GM12878 (cell line): ENCODE measurements around the gene DYNC1I1. TPM values are rescaled to one million over a fixed set of nuclear protein-coding genes. Genes with fewer than 3 reads are reported as not detected.

Source experiments
- ATAC-seq: fragments of 200-7000 bp; cut with Tn5 transposase; 3 replicates; pipeline ENCODE4 v1.9.1; 2020; ENCODE audit warnings: mild to moderate bottlenecking, moderate library complexity
- BruUV-seq: library from RNA; stranded (reverse); fragments of 400-500 nt; replicated peaks from 2 replicates; lab custom pipeline; 2021; lab: Mats Ljungman, UMichigan
- CTCF ChIA-PET: fragments of 300-600 bp; sonication (Branson Sonifier 250); formaldehyde crosslinking; extraction: SDS; loops from one replicate; lab custom pipeline; 2021; ENCODE audit warnings: inconsistent platforms; lab: Yijun Ruan, JAX
- POLR2A ChIA-PET: fragments of 350-600 bp; formaldehyde crosslinking; extraction: SDS; loops from one replicate; lab custom pipeline; 2021; ENCODE audit warnings: inconsistent platforms; lab: Charles Lee
- RAD21 ChIA-PET: fragments of 300-600 bp; sonication (Branson Sonifier 250); formaldehyde crosslinking; loops from one replicate; lab custom pipeline; 2023; ENCODE audit warnings: antibody characterized with exemption; ENCODE audit not compliant: unreplicated experiment; lab: Charles Lee
- SMC1A ChIA-PET: fragments of 300-600 bp; sonication (Branson Sonifier 250); formaldehyde crosslinking; loops from one replicate; lab custom pipeline; 2023; ENCODE audit not compliant: unreplicated experiment, uncharacterized antibody; lab: Charles Lee
- DNase-seq: peaks from one replicate; pipeline ENCODE4 v3.0.0-alpha.2; 2011; ENCODE audit warnings: low read depth, low spot score
- FAIRE-seq: peaks from 3 replicates; lab custom pipeline; 2011; peaks lifted over from hg19 to GRCh38; lab: Jason Lieb, UNC
- H2AFZ ChIP-seq: 2 replicates; pipeline ENCODE4 v1.6.0; 2011; ENCODE audit warnings: low read depth, low read length, control low read depth; ENCODE audit not compliant: control insufficient read depth
- H3K27ac ChIP-seq: 2 replicates; pipeline ENCODE4 v1.5.1; 2011; ENCODE audit warnings: control low read depth; ENCODE audit not compliant: control insufficient read depth, insufficient read depth
- H3K27me3 ChIP-seq, 2 experiments: replicated peaks in 1 of 2; 2 replicates each; pipeline versions ENCODE4 v1.6.0 to v1.6.1; 2011; ENCODE audit warnings: low read length in 1 of 2; ENCODE audit not compliant: control insufficient read depth in 2 of 2, insufficient read depth in 2 of 2
- H3K36me3 ChIP-seq, 2 experiments: 2 replicates each; pipeline ENCODE4 v1.5.1; 2011; ENCODE audit warnings: low read length in 1 of 2; ENCODE audit not compliant: control insufficient read depth in 2 of 2, insufficient read depth in 2 of 2
- H3K4me1 ChIP-seq: 2 replicates; pipeline ENCODE4 v1.6.1; 2011; ENCODE audit warnings: mild to moderate bottlenecking, low read length, moderate library complexity, mixed read lengths; ENCODE audit not compliant: control insufficient read depth, insufficient read depth
- H3K4me2 ChIP-seq: 2 replicates; pipeline ENCODE4 v1.6.0; 2011; ENCODE audit warnings: control low read depth; ENCODE audit not compliant: control insufficient read depth, insufficient read depth
- H3K4me3 ChIP-seq: fragments of 200-600 bp; sonication (generic); 2 replicates; pipeline ENCODE4 v1.5.1; 2016
- H3K79me2 ChIP-seq: 2 replicates; pipeline ENCODE4 v1.6.0; 2011; ENCODE audit warnings: low read length; ENCODE audit not compliant: control insufficient read depth, insufficient read depth
- H3K9ac ChIP-seq: 2 replicates; pipeline ENCODE4 v1.8.0; 2011; ENCODE audit warnings: low read length, control low read depth, mixed read lengths; ENCODE audit not compliant: control insufficient read depth, insufficient read depth
- H3K9me3 ChIP-seq: replicated peaks from 3 replicates; pipeline ENCODE4 v1.5.1; 2011; ENCODE audit warnings: mild to moderate bottlenecking, low read length; ENCODE audit not compliant: control insufficient read depth, insufficient read depth
- H4K20me1 ChIP-seq: 2 replicates; pipeline ENCODE4 v1.6.0; 2011; ENCODE audit not compliant: control insufficient read depth, insufficient read depth
- EED ChIP-seq: sonication (generic); IDR thresholded peaks from 2 replicates; pipeline ENCODE4 v1.6.1; 2016; ENCODE audit warnings: antibody characterized with exemption, low read depth
- HDAC2 ChIP-seq: fragments of 200-600 bp; sonication (generic); IDR thresholded peaks from 2 replicates; pipeline ENCODE4 v1.6.1; 2017
- PAX8 ChIP-seq: fragments of 450-650 bp; IDR thresholded peaks from 2 replicates; pipeline ENCODE4 v1.6.1; 2017; ENCODE audit warnings: mild to moderate bottlenecking, moderate library complexity
- RB1 ChIP-seq: fragments of 450-650 bp; formaldehyde crosslinking; IDR thresholded peaks from 2 replicates; pipeline ENCODE4 v1.6.1; 2017; ENCODE audit warnings: mild to moderate bottlenecking, borderline replicate concordance
- SMARCA5 ChIP-seq: fragments of 450-650 bp; IDR thresholded peaks from 2 replicates; pipeline ENCODE4 v1.6.1; 2017; ENCODE audit warnings: mild to moderate bottlenecking
- STAT3 ChIP-seq: IDR thresholded peaks from 2 replicates; pipeline ENCODE4 v1.6.1; 2011; ENCODE audit warnings: low read depth, low read length, improper control_type of control experiment
- ZNF622 ChIP-seq: fragments of 450-650 bp; IDR thresholded peaks from 2 replicates; pipeline ENCODE4 v1.6.1; 2017; ENCODE audit warnings: mild to moderate bottlenecking, inconsistent platforms
- ZNF687 ChIP-seq: fragments of 450-650 bp; IDR thresholded peaks from 2 replicates; pipeline ENCODE4 v1.6.1; 2017; ENCODE audit warnings: mild to moderate bottlenecking, moderate library complexity
- WGBS: methylation state at CpG from one replicate; pipeline ENCODE4 v1.1.6; 2016; ENCODE audit warnings: low lambda C conversion rate; ENCODE audit not compliant: insufficient replicate concordance, insufficient coverage; ENCODE audit errors: missing lambda C conversion rate; 5-methylcytosine and 5-hydroxymethylcytosine counted together
- in situ Hi-C: fragments of 300-500 bp; cut with MboI; formaldehyde crosslinking; loops from 9 replicates; pipeline ENCODE4 v1.14.3; 2018; ENCODE audit warnings: mixed read lengths
- intact Hi-C: fragments of 100-400 bp; cut with micrococcal nuclease; formaldehyde crosslinking; loops from one replicate; pipeline ENCODE4 v1.14.2; 2022; ENCODE audit not compliant: unreplicated experiment
- polyA plus RNA-seq, 11 experiments: library from polyadenylated mRNA; depleted of rRNA in 4 of 11; unstranded in 6 of 11; stranded (reverse) in 5 of 11; fragments of >200 nt; fragmentation: Nextera tagmentation in 4 of 11; fragmentation: Illumina TruSeq in 1 of 11; extraction: Ambion mirVana in 4 of 11; extraction: Trizol in 1 of 11; gene quantifications; 1 replicate in 1 of 11; 2 replicates in 10 of 11; pipeline versions ENCODE4 v1.2.1 to v1.2.3, GENCODE V29; 2011 to 2016; ENCODE audit warnings: inconsistent platforms in 2 of 11, missing spikeins in 2 of 11, low read depth in 1 of 11
- total RNA-seq, 4 experiments: library from RNA; depleted of rRNA in 3 of 4; stranded (reverse); fragments of >200 nt in 3 of 4; fragmentation: Illumina TruSeq in 1 of 4; extraction: Trizol in 1 of 4; gene quantifications; 2 replicates each; pipeline versions ENCODE4 v1.2.1 to v1.2.3, GENCODE V29; 2013 to 2021

The DYNC1I1 gene
- total and polyA plus RNA-seq, 10 of the 15 experiments (the other 5 are each of a cell fraction or from before 2014, with no cell fraction given), result 0.05 to 0.91 (median 0.14) TPM; not detected in 3

- Histone ChIP-seq H3K27ac (no peak overlapping the region), H3K36me3 (no peaks in the 10 kb centered on the region), H2AFZ (no peak overlapping the region), H3K4me2 (no peak overlapping the region), H3K4me3 (no peak overlapping the region), H3K79me2 (no peaks in the 10 kb centered on the region), H4K20me1 (no peaks in the 10 kb centered on the region), H3K9ac (no peak overlapping the region), H3K4me1 (no peaks in the 10 kb centered on the region), H3K9me3 (no peaks in the 10 kb centered on the region), H3K27me3 (no peaks in the 10 kb centered on the region; a peak in 1 of 4 replicates)
- FAIRE-seq, result no peak
- ChIA-PET POLR2A (no interaction called here), SMC1A (no interaction called here), CTCF (no interaction called here), RAD21 (no interaction called here)
- intact Hi-C loops, result no loop called here
- no TSS peak for BruUV-seq
- no peak for ATAC-seq
- in situ Hi-C loops, result no loop called here
- 23% methylated on average over 4 of the region's 4 CpGs for WGBS
- no peak for DNase-seq
- TF ChIP-seq ZNF622, result no peak
- TF ChIP-seq HDAC2, result no peak
- no peak for TF ChIP-seq PAX8
- no peak for TF ChIP-seq RB1
- TF ChIP-seq SMARCA5, result no peak
- no peak for TF ChIP-seq STAT3
- TF ChIP-seq EED, result no peak
- no peak for TF ChIP-seq ZNF687
Measured at GRCh38 chr7:96033009-96033598, 260.8 kb downstream of the DYNC1I1 start.
